NOMO-1 treated with DMSO at 0.1 percent for 48 hours (cell line): ENCODE results near the gene SLC30A10.
"Not testable (repeated sequence)": the region's sequence is repeated elsewhere in the genome, so short reads cannot be mapped to it uniquely, and the experiment has no call there.

Source experiments
- DNase-seq: peaks from one replicate; lab custom pipeline; 2025; ENCODE audit not compliant: unreplicated experiment; lab: John Stamatoyannopoulos, UW

Gene SLC30A10

DNA sequence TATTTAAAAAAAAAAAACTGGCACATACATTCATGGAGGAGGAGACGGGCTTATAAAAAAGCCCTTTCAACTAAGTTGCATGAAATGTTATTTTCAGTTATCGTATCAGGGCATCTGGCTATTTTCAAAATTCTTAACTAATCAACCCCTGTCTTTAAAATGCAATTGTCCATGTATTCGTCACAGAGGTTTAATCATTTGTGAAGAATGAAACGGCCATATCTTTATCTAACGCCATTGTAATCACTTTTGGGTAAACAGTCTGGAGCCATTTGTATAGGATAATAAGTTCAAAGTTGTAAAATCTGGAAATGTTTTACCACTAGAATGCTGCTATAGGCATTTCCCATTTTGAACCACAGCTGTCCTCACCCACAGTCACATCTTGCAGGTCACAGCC is 30.4 kb downstream of the SLC30A10 start:
- DNase-seq = no peak

- DNase-seq = not testable (repeated sequence)
Measured at GRCh38 chr1:219892271-219892670, 36.1 kb downstream of the SLC30A10 start.

DNA sequence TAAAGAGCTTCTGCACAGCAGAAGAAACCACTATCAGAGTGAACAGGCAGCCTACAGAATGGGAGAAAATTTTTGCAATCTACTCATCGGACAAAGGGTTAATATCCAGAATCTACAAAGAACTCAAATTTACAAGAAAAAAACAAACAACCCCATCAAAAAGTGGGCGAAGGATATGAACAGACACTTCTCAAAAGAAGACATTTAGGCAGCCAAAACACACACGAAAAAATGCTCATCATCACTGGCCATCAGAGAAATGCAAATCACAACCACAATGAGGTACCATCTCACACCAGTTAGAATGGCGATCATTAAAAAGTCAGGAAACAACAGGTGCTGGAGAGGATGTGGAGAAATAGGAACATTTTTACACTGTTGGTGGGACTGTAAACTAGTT is 36.5 kb downstream of the SLC30A10 start:
- not testable (repeated sequence) for DNase-seq

DNA sequence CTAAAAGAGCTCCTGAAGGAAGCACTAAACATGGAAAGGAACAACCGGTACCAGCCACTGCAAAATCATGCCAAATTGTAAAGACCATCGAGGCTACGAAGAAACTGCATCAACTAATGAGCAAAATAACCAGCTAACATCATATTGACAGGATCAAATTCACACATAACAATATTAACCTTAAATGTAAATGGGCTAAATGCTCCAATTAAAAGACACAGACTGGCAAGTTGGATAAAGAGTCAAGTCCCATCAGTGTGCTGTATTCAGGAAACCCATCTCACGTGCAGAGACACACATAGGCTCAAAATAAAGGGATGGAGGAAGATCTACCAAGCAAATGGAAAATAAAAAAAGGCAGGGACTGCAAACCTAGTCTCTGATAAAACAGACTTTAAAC is 39.7 kb downstream of the SLC30A10 start:
- not testable (repeated sequence) for DNase-seq

DNA sequence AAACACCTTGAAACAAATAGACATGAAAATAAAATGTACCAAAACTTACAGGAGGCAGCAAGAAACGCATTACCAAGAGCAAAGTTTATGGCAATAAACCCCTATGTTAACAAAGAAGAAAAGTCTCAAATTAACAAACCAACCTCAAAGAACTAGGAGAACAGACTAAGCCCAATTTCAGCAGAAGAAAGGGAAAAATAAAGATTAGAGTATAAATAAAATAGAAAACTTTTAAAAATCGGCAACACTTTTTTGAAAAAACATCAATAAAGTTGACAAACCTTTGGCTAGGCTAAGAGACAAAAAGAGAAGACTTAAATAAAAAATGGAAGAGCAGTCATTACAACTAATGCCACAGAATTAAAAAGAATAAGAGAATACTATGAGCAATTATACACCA is 42.7 kb downstream of the SLC30A10 start:
- DNase-seq = no peak

DNA sequence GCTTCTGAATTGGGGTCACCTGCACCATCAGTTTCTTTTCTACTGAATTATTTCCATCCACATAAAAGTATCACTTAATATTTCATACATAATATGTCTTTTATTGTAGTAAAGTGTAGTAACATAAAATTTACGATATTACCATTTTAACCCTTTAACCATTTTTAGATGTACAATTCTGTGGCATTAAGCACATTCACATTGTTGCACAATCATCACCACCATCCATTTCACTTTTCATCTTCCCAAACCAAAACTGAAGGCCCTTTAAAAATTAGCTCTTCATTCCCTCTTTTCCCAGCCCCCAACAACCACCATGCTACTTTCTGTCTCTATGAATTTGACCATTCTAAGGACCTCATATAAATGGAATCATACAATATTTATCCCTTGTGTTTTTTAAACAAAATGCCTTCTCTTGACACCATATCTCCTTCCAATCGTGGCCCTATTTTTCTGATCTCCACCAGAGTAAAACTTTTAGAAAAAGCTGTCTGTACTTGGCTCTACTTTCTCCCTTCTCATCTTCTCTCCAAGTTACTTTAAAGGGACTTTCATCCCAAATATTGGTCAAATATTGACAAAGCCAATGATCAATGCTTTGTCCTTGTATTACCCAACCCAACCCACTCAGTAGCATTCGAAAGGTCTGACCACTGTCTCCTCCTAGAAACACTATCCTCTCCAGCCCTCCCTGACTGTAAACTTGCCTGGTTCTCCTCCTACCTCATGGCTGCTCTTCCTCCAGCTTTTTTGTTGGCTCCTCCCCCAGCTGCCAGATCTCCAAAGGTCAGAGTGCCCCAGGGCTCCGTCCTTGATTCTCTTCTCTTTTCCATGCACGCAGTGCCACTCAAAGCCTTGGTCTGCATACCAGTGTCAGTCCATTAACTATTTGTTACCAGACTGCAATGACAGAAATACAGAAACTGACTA is 44.7 kb downstream of the SLC30A10 start:
- no peak for DNase-seq

DNA sequence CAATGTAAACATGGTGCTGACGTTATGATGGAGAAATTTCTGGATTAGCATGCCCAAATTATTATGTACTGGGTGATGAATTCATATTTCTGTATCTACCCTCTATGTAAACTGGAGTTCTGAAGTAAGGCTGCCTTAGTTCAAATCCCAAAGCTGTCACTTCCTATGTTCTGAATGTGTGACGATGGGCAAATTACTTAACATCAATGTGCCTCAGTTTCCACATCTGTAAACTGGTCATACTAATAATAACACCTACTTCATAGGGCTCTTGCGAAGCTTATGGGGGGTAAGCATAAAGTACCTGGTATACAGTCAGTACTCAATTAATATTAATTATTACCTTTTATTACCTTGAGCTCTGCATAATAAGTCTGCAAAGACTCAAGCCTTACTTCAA is 45.6 kb downstream of the SLC30A10 start:
- DNase-seq = no peak

DNA sequence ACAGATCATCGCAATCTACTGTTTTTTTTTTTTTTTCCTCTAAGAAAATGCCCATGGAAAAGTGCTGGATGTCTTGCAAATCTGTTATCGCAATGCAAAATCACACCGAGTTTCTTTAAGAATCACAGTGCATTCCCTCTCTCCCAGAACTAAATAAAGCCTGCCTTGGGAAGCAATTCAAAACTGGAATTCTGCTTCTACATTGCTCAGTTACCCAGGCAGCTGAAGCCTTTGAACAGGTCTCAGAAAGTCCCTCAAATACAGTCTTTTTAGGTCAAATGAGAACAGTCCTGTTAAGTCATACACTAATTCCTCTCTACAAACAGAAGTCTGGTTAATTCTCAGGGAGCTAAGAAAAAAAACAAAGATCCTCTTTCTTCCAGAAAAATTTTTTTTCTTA is 46.3 kb downstream of the SLC30A10 start:
- no peak for DNase-seq

DNA sequence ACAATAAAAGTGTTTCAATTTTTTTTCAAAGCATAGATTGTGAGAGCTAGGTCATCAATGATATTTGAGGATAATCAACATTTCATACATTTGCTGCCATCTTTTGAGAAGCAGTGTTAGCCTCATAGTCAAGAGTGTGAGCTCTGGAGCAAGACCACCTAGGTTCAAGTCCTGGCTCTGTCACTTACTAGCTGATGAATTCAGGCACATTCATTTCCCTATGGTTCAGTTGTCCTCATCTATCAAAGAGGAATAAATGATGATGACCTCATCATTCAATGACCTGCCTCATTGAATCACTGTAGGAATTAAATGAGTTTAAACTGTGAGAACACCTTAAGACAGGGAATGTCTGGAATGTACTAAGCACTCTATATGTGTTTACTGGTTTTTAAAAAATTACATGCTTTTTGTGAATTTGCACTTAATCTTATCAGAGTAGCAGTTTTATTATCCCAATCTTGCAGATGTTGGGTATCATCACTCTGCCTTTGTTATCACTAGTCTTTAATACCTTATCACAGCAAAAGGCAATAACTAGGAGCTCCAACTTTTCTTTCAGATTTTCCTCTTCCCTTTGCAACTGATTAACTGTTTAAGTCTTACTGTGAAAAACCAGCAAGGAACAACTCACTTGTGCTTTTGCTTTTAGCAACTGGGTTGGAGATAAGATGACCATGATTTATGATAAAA is 47.4 kb downstream of the SLC30A10 start:
- DNase-seq = no peak

GRCh38 chr1:219876798-219877209 is 51.6 kb downstream of the SLC30A10 start:
- DNase-seq = peak; percentile 15

GRCh38 chr1:219875860-219876259 is 52.5 kb downstream of the SLC30A10 start:
- DNase-seq = no peak

DNA sequence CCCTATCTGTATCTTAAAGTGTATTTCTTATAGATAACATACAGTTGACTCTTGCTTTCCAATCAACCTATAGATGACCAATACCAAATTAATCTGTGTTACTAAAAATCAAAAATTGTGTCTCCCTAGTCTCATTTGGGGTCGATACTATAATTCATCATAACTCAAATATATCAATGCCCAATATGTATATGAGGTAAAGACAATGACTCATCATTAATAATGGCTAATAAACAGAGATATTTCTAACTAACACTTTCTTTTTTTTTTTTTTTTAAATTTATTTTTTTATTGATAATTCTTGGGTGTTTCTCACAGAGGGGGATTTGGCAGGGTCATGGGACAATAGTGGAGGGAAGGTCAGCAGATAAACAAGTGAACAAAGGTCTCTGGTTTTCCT is 55.8 kb downstream of the SLC30A10 start:
- DNase-seq = not testable (repeated sequence)

GRCh38 chr1:219871427-219872057 is 56.8 kb downstream of the SLC30A10 start:
- DNase-seq = no peak

DNA sequence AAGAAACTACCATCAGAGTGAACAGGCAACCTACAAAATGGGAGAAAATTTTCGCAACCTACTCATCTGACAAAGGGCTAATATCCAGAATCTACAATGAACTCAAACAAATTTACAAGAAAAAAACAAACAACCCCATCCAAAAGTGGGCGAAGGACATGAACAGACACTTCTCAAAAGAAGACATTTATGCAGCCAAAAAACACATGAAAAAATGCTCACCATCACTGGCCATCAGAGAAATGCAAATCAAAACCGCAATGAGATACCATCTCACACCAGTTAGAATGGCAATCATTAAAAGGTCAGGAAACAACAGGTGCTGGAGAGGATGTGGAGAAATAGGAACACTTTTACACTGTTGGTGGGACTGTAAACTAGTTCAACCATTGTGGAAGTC is 59.7 kb downstream of the SLC30A10 start:
- DNase-seq = not testable (repeated sequence)
